Mucosa of rectum (tissue), 2 donors: ENCODE measurements around the gene ITPR2.
"Not testable (repeated sequence)": the region's sequence is repeated elsewhere in the genome, so short reads cannot be mapped to it uniquely, and the experiment has no call there.

Source experiments
- H3K27ac ChIP-seq, 2 donors: one replicate each; pipeline ENCODE4 v1.7.0; 2013; ENCODE audit warnings: inconsistent platforms in 2 of 2, low read depth in 2 of 2, low read length in 2 of 2
- H3K27me3 ChIP-seq, 2 donors: one replicate each; pipeline ENCODE4 v1.7.0; 2013; ENCODE audit warnings: low read length in 2 of 2; ENCODE audit not compliant: control insufficient read depth in 2 of 2, insufficient read depth in 2 of 2
- H3K36me3 ChIP-seq, 2 donors: one replicate each; pipeline ENCODE4 v1.7.0; 2013; ENCODE audit warnings: low read length in 2 of 2; ENCODE audit not compliant: control insufficient read depth in 2 of 2, insufficient read depth in 2 of 2
- H3K4me1 ChIP-seq, 2 donors: one replicate each; pipeline ENCODE4 v1.7.0; 2013; ENCODE audit warnings: low read length in 2 of 2, mild to moderate bottlenecking in 1 of 2; ENCODE audit not compliant: control insufficient read depth in 2 of 2, insufficient read depth in 2 of 2
- H3K4me3 ChIP-seq, 2 donors: one replicate each; pipeline ENCODE4 v1.7.0; 2013; ENCODE audit warnings: low read length in 2 of 2
- H3K9ac ChIP-seq, 2 donors: one replicate each; pipeline ENCODE4 v1.7.0; 2013; ENCODE audit warnings: low read length in 2 of 2, low read depth in 1 of 2, mild to moderate bottlenecking in 1 of 2
- H3K9me3 ChIP-seq, 2 donors: one replicate each; pipeline ENCODE4 v1.7.0; 2013; ENCODE audit warnings: low read length in 2 of 2; ENCODE audit not compliant: control insufficient read depth in 2 of 2
- donor health status: healthy.
- donor health status: Normal muscosa, but diverticular disease.

Gene ITPR2

GRCh38 chr12:26767116-26767515 is 65.9 kb downstream of the ITPR2 start:
- Histone ChIP-seq H3K27ac (no peak overlapping the region), H3K9ac (no peak overlapping the region), H3K4me1 (peaks cover 0 to 8% of the 10 kb centered on the region in 2 donors), H3K27me3 (no peaks in the 10 kb centered on the region), H3K36me3 (no peaks in the 10 kb centered on the region), H3K4me3 (no peak overlapping the region), H3K9me3 (peaks cover 0 to 2% of the 10 kb centered on the region in 2 donors)

- H3K27me3 ChIP-seq: no peaks in the 10 kb centered on the region
- no peak overlapping the region for H3K27ac ChIP-seq
- H3K9me3 ChIP-seq: peaks cover 0 to 2% of the 10 kb centered on the region in 2 donors
- no peak overlapping the region for H3K9ac ChIP-seq
- no peaks in the 10 kb centered on the region for H3K36me3 ChIP-seq
- H3K4me1 ChIP-seq: no peaks in the 10 kb centered on the region
- no peak overlapping the region for H3K4me3 ChIP-seq
Observed at GRCh38 chr12:26762186-26762585, 70.8 kb downstream of the ITPR2 start.

GRCh38 chr12:26761775-26762174 is 71.2 kb downstream of the ITPR2 start:
- no peak overlapping the region for H3K27ac ChIP-seq
- peaks cover 0 to 2% of the 10 kb centered on the region in 2 donors for H3K9me3 ChIP-seq
- no peaks in the 10 kb centered on the region for H3K4me1 ChIP-seq
- no peak overlapping the region for H3K4me3 ChIP-seq
- H3K9ac ChIP-seq: no peak overlapping the region
- H3K36me3 ChIP-seq: no peaks in the 10 kb centered on the region
- no peaks in the 10 kb centered on the region for H3K27me3 ChIP-seq

GRCh38 chr12:26760657-26761293 is 72.2 kb downstream of the ITPR2 start:
- Histone ChIP-seq H3K27me3 (no peaks in the 10 kb centered on the region), H3K4me3 (no peak overlapping the region), H3K4me1 (no peaks in the 10 kb centered on the region), H3K36me3 (no peaks in the 10 kb centered on the region), H3K9ac (no peak overlapping the region), H3K27ac (no peak overlapping the region), H3K9me3 (peaks cover 0 to 2% of the 10 kb centered on the region in 2 donors)

- H3K9me3 ChIP-seq, H3K9ac ChIP-seq, H3K4me3 ChIP-seq, H3K4me1 ChIP-seq, H3K36me3 ChIP-seq, H3K27ac ChIP-seq, H3K27me3 ChIP-seq: not testable (repeated sequence)
Observed at GRCh38 chr12:26755362-26755761, 77.6 kb downstream of the ITPR2 start.

GRCh38 chr12:26754148-26754547 is 78.8 kb downstream of the ITPR2 start:
- Histone ChIP-seq H3K9ac (no peak overlapping the region), H3K9me3 (no peaks in the 10 kb centered on the region), H3K4me3 (no peak overlapping the region), H3K36me3 (no peaks in the 10 kb centered on the region), H3K4me1 (peaks cover 0 to 3% of the 10 kb centered on the region in 2 donors), H3K27me3 (no peaks in the 10 kb centered on the region), H3K27ac (no peak overlapping the region)

- H3K36me3 ChIP-seq: no peaks in the 10 kb centered on the region
- no peak overlapping the region for H3K9ac ChIP-seq
- H3K27ac ChIP-seq: no peak overlapping the region
- H3K27me3 ChIP-seq: no peaks in the 10 kb centered on the region
- H3K9me3 ChIP-seq: no peaks in the 10 kb centered on the region
- peaks cover 0 to 3% of the 10 kb centered on the region in 2 donors for H3K4me1 ChIP-seq
- no peak overlapping the region for H3K4me3 ChIP-seq
Observed at GRCh38 chr12:26751179-26751578, 81.8 kb downstream of the ITPR2 start.

- Histone ChIP-seq H3K36me3 (no peaks in the 10 kb centered on the region), H3K27me3 (no peaks in the 10 kb centered on the region), H3K9ac (no peak overlapping the region), H3K27ac (no peak overlapping the region), H3K4me1 (peaks cover 0 to 3% of the 10 kb centered on the region in 2 donors), H3K9me3 (no peaks in the 10 kb centered on the region), H3K4me3 (no peak overlapping the region)
Observed at GRCh38 chr12:26750531-26751175, 82.3 kb downstream of the ITPR2 start.

GRCh38 chr12:26749781-26750180 is 83.2 kb downstream of the ITPR2 start:
- Histone ChIP-seq H3K4me3 (no peak overlapping the region), H3K9me3 (no peaks in the 10 kb centered on the region), H3K36me3 (no peaks in the 10 kb centered on the region), H3K27me3 (no peaks in the 10 kb centered on the region), H3K27ac (no peak overlapping the region), H3K9ac (no peak overlapping the region), H3K4me1 (peaks cover 0 to 3% of the 10 kb centered on the region in 2 donors)

- Histone ChIP-seq H3K27ac (no peak overlapping the region), H3K9ac (no peak overlapping the region), H3K4me3 (no peak overlapping the region), H3K4me1 (peaks cover 0 to 3% of the 10 kb centered on the region in 2 donors), H3K9me3 (no peaks in the 10 kb centered on the region), H3K36me3 (no peaks in the 10 kb centered on the region), H3K27me3 (no peaks in the 10 kb centered on the region)
Observed at GRCh38 chr12:26748741-26749431, 84.1 kb downstream of the ITPR2 start.
